HG02588 (cell line): ENCODE data around the gene ACAA2.

Experiments
- ATAC-seq: cut with Tn5 transposase; IDR thresholded peaks from one replicate; pipeline ENCODE4 v1.9.1; 2021; ENCODE audit warnings: mild to moderate bottlenecking, moderate library complexity; ENCODE audit not compliant: unreplicated experiment

Gene ACAA2

DNA sequence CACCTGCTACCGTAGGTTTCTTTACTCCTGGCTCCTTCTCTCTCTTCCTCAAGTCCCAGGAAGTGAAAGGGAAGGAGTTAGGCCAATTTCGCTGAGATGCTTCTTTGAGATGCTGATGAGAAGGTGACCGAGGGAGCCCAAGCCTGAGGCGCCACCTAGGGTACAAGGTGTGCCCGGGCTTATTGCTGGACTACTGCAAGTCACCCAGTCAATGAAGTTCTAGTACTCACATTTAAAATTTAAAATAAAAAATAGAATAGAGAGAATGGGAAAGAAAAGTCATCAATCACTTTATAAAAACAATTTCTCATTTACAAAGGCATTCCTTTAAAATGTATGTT, 45.3 kb downstream of the ACAA2 start:
- ATAC-seq, result no peak

DNA sequence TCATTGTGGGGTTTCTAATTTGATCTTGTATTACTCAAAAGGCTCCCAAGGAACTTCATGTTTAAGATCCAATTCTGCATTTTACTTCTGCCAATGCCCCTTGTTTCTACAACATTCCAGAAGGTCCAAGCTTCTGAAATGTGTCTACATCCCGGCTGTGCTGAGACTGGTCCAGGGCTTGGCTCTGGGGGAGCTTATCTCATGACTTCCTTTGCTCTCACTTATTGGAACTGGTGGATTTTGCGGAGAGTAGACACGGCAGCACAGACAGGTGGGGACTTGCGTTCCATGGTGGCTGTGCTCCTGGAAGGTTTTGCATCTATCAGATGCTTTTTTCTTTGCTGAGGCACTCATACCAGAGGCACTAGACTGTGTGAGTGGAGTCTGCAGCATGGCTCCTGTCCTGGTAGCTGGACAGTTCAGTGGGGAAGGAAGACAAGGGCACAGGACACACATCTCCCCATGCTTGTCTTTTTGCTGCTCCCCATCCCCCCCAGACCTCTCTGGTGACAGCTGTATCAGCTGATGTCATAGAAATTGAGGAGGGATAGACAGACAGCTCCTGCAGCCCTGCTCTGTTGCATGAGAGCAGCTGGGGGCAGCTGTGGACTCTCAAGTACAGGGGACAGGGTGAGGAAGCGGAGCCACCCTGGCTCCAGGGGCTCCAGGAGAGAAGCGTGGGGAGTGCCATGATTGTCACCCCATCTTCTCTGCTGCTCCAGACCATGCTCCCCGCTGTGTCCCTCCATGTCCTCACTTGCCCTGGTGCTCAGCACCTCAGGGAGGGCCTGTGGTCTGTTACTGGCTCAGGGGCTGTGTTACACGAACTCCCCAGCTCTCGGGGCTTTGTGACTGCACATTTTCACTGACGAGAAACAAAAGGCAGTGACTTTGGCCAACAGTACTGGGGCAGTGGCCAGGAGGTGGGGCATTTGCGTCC, 46.0 kb downstream of the ACAA2 start:
- no peak for ATAC-seq

GRCh38 chr18:49766646-49767045, 46.7 kb downstream of the ACAA2 start:
- ATAC-seq, result no peak

DNA sequence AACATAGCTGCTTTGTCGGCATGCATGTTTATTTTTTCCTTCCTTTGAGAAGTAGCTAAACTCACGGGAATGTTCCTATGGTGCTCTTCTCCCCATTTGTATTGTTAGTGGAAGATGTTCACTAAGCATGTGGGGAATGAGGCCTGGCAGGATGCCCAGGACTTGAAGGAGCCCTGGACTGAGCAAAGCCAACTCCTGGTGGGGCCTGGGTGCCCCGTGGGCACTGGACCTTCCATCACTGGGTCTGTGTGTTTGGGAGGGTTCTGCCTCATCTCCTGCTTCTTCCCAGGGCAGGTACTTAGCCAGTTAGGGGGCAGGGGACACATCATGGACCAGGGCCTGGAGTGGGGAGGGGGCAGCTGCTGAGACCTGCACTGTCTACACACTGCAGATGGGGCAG, 49.3 kb downstream of the ACAA2 start:
- ATAC-seq, result no peak

DNA sequence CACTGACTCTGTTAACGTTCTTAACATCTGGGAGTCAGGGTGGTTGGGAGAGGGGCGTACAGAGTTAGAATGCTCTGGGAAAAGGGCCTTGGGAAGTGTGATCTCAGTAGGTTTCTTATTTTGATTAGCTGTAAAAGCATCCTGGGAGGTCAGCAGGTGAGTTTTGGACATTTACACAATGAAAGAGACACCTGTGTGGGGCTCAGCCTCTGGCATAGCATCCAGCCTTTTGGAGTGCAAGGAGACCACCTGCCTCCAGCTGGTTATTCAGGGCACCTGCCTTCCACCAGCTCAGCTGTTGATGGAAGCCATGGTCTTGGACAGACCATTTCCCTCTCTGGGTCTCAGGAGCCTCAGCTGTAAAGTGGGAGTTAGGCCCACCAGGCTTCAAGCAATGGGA, 49.7 kb downstream of the ACAA2 start:
- ATAC-seq, result no peak

- ATAC-seq, result no peak
Observed at GRCh38 chr18:49762191-49763077, 50.9 kb downstream of the ACAA2 start.

GRCh38 chr18:49761771-49762170, 51.6 kb downstream of the ACAA2 start:
- no peak for ATAC-seq

GRCh38 chr18:49758263-49758610, 55.1 kb downstream of the ACAA2 start:
- ATAC-seq, result no peak

GRCh38 chr18:49757513-49758262, 55.6 kb downstream of the ACAA2 start:
- ATAC-seq, result no peak

DNA sequence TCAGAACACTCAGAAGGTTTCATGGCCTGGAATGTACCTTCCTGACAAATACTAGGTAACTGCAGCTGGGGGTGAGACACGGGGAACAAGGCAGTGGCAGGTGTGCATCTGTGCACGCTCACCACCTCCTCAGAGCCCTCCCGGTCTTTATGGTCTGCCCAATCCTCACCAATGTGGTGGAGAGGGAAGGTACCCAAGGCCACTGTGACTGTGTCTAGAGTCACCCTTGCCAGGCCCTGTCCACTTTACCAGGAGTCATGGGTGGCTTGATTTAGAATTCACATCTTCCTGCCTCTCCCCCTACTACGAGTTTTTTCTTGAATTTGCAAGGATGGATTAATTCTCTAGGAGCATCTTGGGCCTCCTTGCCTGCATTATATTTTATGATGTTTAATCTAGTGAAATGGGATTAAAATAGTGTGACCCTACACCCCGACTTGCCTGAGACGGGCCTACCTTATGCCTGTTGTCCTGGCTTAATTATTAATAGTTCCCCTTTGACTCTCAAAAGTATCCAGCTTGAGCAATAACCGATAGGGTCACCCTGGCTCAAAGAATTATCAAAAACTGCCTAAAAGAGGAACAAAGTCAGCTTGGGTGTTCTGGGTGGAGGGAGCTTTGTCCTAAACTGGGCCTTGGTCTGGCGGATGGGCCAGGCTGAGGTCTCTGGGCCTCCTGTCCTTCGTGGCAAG, 56.5 kb downstream of the ACAA2 start:
- ATAC-seq, result no peak

- ATAC-seq, result no peak
Observed at GRCh38 chr18:49756135-49756534, 57.2 kb downstream of the ACAA2 start.

DNA sequence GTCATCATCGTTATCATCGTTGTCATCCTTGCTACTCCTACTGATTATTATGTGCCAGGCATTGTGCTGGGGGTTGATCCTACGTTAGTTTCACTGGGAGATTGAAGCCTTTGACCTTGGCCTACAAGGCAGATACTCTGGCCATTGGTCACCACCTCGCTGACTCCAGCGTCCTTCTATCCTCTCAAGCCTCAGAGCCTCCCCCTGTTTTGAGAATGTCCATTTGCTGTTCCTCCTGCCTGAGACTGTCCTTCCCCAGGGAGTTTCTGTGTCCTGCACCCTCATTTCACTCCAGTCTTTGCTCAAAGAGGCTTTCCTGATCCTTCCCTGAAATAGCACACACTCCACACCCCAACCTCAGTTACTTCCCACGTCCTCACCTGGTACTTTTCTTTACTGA, 57.8 kb downstream of the ACAA2 start:
- ATAC-seq, result no peak

DNA sequence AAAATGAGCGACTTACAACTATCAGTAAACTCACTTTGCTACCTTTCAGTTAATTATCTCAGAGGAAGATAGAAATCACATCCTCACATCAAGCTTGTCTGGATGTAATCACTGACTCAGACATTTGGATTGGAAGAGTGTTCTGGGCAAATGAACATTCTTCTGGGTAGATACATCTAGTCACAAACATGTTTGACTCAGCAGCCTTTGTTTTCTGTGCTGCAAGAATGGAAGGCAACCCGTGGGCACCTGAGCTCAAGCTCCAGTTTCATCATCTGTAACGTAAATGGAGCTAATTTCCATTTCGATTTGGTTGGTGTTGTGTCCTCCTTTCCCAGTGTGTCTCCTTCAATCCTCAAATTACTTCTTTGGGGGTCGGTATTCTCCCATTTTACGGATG, 58.5 kb downstream of the ACAA2 start:
- no peak for ATAC-seq

DNA sequence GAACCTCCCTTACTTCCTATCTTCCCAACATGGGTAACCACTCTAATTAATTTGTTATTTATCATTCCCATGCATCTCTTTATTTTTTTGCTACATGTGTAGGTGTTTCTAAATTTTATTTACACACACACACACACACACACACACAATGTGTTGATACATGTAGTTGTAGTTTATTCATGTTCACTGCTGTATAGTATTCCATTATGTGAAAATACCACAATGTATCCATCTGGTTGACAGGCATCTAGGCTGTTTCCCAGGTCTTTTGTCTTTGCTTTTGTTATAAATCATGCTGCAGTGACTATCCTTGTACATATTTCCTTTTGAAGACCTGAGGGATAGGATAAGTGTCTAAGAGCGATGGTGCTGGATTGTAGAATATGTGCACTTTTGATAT, 59.7 kb downstream of the ACAA2 start:
- no peak for ATAC-seq

- no peak for ATAC-seq
Observed at GRCh38 chr18:49752095-49752457, 61.3 kb downstream of the ACAA2 start.

GRCh38 chr18:49751427-49752094, 61.8 kb downstream of the ACAA2 start:
- no peak for ATAC-seq

DNA sequence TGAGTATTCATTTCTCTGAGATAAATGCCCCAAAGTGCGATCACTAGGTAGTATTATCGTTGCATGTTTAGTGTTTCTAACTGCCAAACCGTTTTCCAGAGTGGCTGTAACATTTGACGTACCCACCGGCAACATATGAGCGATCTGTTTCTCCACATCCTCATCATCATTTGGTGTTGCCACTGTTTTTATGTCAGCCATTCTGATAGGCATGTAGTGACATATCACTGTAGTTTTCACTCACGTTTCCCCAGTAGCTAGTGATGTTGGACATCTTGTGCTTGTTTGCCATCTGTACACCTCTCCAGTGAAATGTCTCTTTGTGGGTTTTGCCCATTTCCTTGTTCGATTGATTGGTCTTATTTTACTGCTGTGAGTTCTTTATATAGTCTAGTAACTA, 63.8 kb downstream of the ACAA2 start:
- no peak for ATAC-seq

- ATAC-seq, result no peak
Observed at GRCh38 chr18:49747876-49748275, 65.5 kb downstream of the ACAA2 start.

DNA sequence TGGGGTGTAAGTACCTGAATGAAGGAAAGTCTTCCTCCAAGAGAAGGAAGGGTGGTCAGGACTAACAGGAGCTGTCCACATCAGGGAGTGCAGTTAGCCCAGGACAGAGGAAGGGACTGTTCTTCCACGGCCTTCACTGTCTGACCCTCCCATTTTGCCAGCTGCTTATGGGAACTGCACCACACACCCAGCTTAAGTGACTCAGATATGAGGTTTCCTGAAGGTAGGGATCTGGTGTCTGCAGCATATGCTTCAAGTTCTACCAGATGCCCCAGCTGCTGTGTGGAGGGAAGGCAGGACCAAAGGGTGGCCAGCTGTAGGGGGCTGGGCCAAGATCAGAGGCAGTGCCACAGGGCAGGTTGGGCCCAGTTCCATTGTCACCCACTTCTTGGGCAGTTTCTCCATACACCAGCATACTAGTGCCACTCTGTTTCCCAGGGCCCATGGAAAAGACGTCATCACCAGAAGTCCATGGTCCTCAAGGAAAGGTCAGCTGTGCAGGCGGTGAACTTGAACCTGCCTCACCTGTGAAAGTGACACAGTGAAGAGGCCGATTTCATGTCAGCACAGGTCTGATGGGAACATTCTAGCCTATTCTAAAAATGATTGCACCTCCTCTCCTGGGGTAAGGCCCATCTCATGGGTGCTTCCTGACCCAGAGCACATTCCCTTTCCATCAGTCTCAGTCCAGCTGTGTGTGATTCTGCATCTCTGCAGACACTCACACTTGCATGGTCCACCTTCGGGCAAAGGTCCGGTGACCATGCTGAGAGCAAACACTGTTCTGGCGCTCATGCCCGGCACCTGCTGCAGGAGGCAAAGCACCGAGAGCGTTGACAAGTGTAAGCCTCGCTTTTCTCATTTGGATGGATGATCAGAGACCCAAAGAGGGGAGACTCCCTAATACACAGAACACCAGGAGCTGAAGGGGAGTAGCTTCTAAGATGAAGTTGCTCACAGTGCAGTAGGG, 68.0 kb downstream of the ACAA2 start:
- ATAC-seq, result no peak
